Right atrium auricular region (tissue), 2 donors: Measurements from ENCODE around the gene ZNF385A. TPM values are rescaled to one million over a fixed set of nuclear protein-coding genes. Genes with fewer than 3 reads are reported as not detected.

Experiments used
- DNase-seq: peaks from one replicate; pipeline ENCODE4 v3.0.0-alpha.2; 2019; ENCODE audit warnings: low spot score
- H3K27ac ChIP-seq, 2 donors: fragments of 200-600 bp; sonication (generic); 1 replicate in 1 of 2; 2 replicates in 1 of 2; pipeline ENCODE4 v1.5.1; 2016 to 2019
- H3K27me3 ChIP-seq, 2 donors: fragments of 200-600 bp; sonication (generic); one replicate each; pipeline versions ENCODE4 v1.5.1 to v1.6.0; 2017 to 2019
- H3K36me3 ChIP-seq: fragments of 200-600 bp; sonication (generic); one replicate; pipeline ENCODE4 v1.5.1; 2016
- H3K4me1 ChIP-seq, 2 donors: fragments of 200-600 bp; sonication (generic); one replicate each; pipeline versions ENCODE4 v1.5.1 to v1.6.0; 2017 to 2019
- H3K4me3 ChIP-seq, 2 donors: fragments of 200-600 bp; sonication (generic); 1 replicate in 1 of 2; 2 replicates in 1 of 2; pipeline ENCODE4 v1.5.1; 2017 to 2019; ENCODE audit warnings: mild to moderate bottlenecking in 1 of 2, moderate library complexity in 1 of 2
- H3K9me3 ChIP-seq, 2 donors: fragments of 200-600 bp; sonication (generic); one replicate each; pipeline ENCODE4 v1.5.1; 2019
- total RNA-seq, 2 donors: library from RNA; depleted of rRNA; stranded (reverse); fragments of >200 nt; gene quantifications; one replicate each; pipeline ENCODE4 v1.1.0, GENCODE V29; 2016
- TF ChIP-seq, protein P1 (sequence below), 2 donors: fragments of 200-600 bp; sonication (generic); IDR thresholded peaks; one replicate each; pipeline ENCODE4 v1.5.1; 2019; ENCODE audit warnings: antibody characterized with exemption in 2 of 2

The ZNF385A gene
- total RNA-seq, 2 donors from 2014 or later: 6.7 to 12.7 TPM

DNA sequence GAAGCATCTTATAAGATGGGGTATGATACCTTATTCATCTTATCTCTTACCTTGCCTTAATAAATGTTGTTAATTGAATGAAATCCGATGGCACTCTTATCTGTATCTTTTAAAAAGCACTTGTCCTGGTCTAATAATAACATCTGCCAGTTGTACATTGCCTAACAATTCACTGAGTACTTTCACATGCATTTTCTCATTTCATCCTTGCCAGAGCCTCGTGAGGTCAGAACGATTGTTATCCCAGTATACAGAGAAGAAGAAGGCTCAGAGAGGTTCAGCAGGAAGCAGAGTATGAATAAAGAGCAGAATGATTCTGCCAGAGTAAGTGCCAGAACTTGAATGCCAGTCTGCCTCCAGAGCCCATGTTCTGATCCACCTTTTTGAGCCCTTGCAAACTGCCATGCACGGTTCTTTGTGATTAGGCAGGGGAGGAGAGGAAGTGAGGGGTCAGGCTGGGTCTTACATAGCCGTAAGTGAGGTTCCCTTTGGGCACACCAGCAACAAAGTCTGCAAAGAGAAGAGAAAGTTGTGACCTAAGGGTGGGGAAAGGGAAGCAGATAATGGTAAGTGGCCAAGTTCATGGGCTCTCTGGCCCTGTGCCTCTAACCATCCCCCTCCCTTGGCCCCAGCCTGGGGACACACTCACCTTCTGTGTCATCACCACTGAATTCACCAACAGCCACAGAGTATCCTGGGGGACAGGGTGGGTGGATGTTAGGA lies 22.8 kb upstream of the ZNF385A start:
- Histone ChIP-seq H3K4me3 (no peak overlapping the region), H3K27me3 (no peaks in the 10 kb centered on the region), H3K36me3 (peaks cover 89% of the 10 kb centered on the region), H3K9me3 (no peaks in the 10 kb centered on the region), H3K27ac (peak overlapping the region; percentile 64 to 69), H3K4me1 (peaks cover 0 to 56% of the 10 kb centered on the region in 2 donors)
- DNase-seq: no peak
- TF ChIP-seq, protein P1, sequence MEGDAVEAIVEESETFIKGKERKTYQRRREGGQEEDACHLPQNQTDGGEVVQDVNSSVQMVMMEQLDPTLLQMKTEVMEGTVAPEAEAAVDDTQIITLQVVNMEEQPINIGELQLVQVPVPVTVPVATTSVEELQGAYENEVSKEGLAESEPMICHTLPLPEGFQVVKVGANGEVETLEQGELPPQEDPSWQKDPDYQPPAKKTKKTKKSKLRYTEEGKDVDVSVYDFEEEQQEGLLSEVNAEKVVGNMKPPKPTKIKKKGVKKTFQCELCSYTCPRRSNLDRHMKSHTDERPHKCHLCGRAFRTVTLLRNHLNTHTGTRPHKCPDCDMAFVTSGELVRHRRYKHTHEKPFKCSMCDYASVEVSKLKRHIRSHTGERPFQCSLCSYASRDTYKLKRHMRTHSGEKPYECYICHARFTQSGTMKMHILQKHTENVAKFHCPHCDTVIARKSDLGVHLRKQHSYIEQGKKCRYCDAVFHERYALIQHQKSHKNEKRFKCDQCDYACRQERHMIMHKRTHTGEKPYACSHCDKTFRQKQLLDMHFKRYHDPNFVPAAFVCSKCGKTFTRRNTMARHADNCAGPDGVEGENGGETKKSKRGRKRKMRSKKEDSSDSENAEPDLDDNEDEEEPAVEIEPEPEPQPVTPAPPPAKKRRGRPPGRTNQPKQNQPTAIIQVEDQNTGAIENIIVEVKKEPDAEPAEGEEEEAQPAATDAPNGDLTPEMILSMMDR (IDR thresholded peaks at IDR 0.05): no peak

DNA sequence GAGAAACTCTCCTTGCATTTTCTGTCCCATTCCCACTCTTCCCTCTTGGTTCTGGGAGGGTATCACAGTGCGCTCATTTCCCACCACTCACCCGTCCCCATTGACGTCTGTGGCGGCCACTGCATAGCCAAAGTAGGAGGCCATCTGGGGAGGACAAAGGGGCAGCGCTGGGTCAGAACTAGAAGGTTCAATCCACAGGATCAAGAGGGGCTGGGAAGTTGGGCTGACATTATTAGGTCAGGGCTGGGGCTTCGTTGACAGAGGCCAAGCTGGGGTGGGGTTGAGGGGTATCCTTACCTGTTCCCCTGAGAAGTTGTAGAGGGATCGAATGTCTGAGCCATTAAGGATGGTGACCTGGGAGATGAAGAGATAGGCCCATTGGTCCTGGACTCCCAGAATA lies 21.0 kb upstream of the ZNF385A start:
- H3K27ac ChIP-seq: peak overlapping the region in 1 of 2 donors; percentile 51
- no peaks in the 10 kb centered on the region for H3K9me3 ChIP-seq
- TF ChIP-seq, protein P1 (IDR thresholded peaks at IDR 0.05): no peak
- H3K4me1 ChIP-seq: peaks cover 0 to 39% of the 10 kb centered on the region in 2 donors
- H3K27me3 ChIP-seq: no peaks in the 10 kb centered on the region
- no peak for DNase-seq
- H3K4me3 ChIP-seq: no peak overlapping the region
- peaks cover 100% of the 10 kb centered on the region for H3K36me3 ChIP-seq

DNA sequence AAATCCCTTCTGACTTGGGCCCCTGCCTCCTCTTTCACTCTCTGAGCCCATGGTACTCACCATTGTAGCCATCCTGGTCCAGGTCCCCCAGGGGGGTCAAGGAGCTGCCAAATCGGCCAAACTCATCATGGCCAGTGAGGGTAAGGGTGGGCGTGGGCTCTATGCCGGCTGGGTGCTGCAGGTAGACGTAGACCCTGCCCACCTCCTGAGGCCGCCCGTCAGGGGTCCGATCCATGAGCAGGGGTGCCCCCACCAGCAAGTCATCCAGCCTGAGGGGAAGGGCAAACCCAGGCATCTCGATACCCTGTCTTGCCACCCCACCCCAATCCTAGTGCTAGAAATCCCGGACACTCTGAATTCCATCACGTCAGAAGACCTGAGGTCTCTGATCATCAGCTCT lies 20.6 kb upstream of the ZNF385A start:
- H3K36me3 ChIP-seq: peaks cover 100% of the 10 kb centered on the region
- H3K4me1 ChIP-seq: peaks cover 0 to 34% of the 10 kb centered on the region in 2 donors
- H3K4me3 ChIP-seq: no peak overlapping the region
- no peak for DNase-seq
- peak overlapping the region in 1 of 2 donors; percentile 43 for H3K27ac ChIP-seq
- H3K27me3 ChIP-seq: no peaks in the 10 kb centered on the region
- no peaks in the 10 kb centered on the region for H3K9me3 ChIP-seq
- TF ChIP-seq, protein P1 (IDR thresholded peaks at IDR 0.05): no peak

DNA sequence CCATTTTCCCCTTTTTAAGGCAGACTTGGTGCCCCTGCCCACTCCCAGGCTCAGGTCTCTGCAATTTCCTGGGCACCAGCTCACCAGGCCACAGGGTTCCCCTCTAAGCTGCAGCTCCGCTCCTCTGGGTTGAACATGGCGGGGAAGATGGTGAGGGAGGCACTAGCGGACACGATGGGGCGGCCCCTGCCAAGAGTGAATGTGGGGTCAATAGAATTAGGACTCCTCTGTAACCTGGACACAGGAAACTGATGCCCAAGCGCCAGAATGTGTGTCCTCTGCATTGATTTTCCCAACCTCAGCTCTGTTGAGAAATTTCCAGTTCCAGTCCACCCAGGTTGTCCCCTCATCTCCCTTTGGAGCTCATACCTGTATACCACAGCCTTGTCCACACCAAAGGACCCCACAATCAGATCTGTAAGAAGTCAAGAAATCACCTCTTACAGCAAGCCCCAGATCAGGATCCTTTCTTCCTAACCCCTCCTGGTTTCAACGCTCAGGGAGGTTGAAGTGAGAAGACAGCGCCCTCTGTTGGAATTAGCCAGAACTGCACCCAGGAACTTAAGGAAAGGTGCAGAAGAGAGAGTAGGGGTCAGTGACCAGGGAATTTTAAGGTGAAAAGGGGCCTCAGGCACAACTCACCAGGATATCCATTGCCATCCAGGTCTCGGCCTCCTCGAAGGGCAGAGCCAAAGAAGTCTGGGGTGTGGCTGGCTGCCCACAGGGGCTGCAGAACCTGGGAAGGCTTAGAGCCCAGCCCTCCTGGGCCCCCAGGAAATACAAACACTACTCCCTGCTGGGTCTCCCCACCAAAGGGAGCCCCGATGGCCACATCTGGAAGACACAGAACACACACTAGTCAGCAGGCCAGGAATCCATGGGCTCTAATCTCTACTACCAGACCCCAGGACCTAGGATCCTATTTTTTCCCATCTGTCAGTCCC lies 19.8 kb upstream of the ZNF385A start:
- H3K27ac ChIP-seq: peak overlapping the region in 1 of 2 donors; percentile 43

DNA sequence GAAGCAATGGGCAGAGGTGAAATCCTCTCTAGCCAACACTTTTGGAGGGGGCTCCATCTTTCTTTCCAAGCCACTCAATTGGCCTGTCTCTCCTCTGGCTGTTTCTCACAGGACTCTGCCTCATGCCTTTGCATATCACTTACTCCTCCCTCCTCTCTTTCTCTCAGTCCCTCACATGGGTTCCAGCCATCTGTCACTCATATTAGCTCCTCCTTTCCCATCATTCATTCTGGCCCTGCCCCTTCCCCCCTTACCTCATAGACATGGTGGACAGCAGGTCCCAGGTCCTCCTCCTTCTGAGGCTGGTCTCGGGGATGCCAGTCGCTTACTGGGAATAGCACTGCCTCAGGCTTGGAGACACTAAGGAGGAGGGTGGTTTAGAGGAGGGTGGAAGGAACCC lies 16.6 kb upstream of the ZNF385A start:
- TF ChIP-seq, protein P1 (IDR thresholded peaks at IDR 0.05): no peak
- no peak for DNase-seq
- no peak overlapping the region for H3K27ac ChIP-seq
- H3K4me3 ChIP-seq: no peak overlapping the region
- H3K27me3 ChIP-seq: no peaks in the 10 kb centered on the region
- peaks cover 100% of the 10 kb centered on the region for H3K36me3 ChIP-seq
- no peaks in the 10 kb centered on the region for H3K9me3 ChIP-seq
- peaks cover 0 to 1% of the 10 kb centered on the region in 2 donors for H3K4me1 ChIP-seq

More for the DNA sequence above, 19.8 kb upstream of the ZNF385A start:
- Histone ChIP-seq H3K36me3 (peaks cover 100% of the 10 kb centered on the region), H3K27me3 (no peaks in the 10 kb centered on the region), H3K4me1 (peaks cover 0 to 29% of the 10 kb centered on the region in 2 donors), H3K4me3 (no peak overlapping the region), H3K9me3 (no peaks in the 10 kb centered on the region)
- no peak for DNase-seq
- TF ChIP-seq, protein P1 (IDR thresholded peaks at IDR 0.05): peak; percentile 95 to 96
